ENCODE data around the gene CLDN24. TPM values are rescaled to one million over a fixed set of nuclear protein-coding genes. Genes with fewer than 3 reads are reported as not detected.
A peak's percentile ranks its signal among the peaks of the same experiment; 100 is the strongest.

CLDN24 gene
- total RNA-seq, 1 experiment from 2014 or later = not detected

GRCh38 chr4:183318656-183319055 lies 3.6 kb downstream of the CLDN24 start:
- Mint-ChIP-seq H3K9me3 (0 out of 5 replicates have a peak, but pooled peaks cover 0 to under 1% of the 10 kb centered on the region in 2 experiments), H3K4me1 (peaks cover 0 to 7% of the 10 kb centered on the region in 2 experiments; a peak in 1 of 4 replicates), H3K36me3 (ENCODE audit: insufficient read depth in 1 of 3, low read depth in 3 of 3) (peaks cover 13 to 46% (median 29%) of the 10 kb centered on the region in 3 experiments; a peak in 6 of 7 replicates), H3K4me3 (no peak overlapping the region), H3K27me3 (ENCODE audit: low read depth) (no peaks in the 10 kb centered on the region), H3K27ac (0 out of 7 replicates have a peak overlapping the region, but pooled peaks of 1 of the 3 experiments have one; percentile 36)
- Histone ChIP-seq H3K23ac (ENCODE audit: insufficient read length, low read depth, low read length) (no peak overlapping the region), H3K18ac (ENCODE audit: insufficient read length, low read depth, low read length) (no peak overlapping the region), H3K9ac (ENCODE audit: extremely low read depth, insufficient read length, low read length) (no peak overlapping the region), H3T11ph (ENCODE audit: low read length) (no peak overlapping the region), H3K23me2 (ENCODE audit: insufficient read length, low read depth, low read length, poor library complexity, severe bottlenecking) (no peaks in the 10 kb centered on the region), H3K14ac (ENCODE audit: insufficient read depth, low read length) (no peak overlapping the region), H3K4ac (ENCODE audit: low read depth, low read length) (no peak overlapping the region), H3K79me2 (ENCODE audit: insufficient read depth, low read length) (no peaks in the 10 kb centered on the region; the same call in 1 of the 2 replicates), H3K4me1 (ENCODE audit: insufficient read depth, low read length) (no peaks in the 10 kb centered on the region), H3K79me1 (ENCODE audit: insufficient read depth, low read depth, low read length, poor library complexity, severe bottlenecking) (no peaks in the 10 kb centered on the region), H3K9me3 (ENCODE audit: control insufficient read depth, low read depth, low read length) (no peaks in the 10 kb centered on the region), H3K56ac (ENCODE audit: insufficient read length, low read depth, low read length) (no peak overlapping the region), H4K8ac (replicated peaks; ENCODE audit: insufficient read length, low read depth, low read length) (no peak overlapping the region), H2BK120ac (ENCODE audit: low read depth, low read length, poor library complexity, severe bottlenecking) (no peak overlapping the region), H4K91ac (ENCODE audit: insufficient read length, low read depth, low read length) (no peak overlapping the region), H2BK5ac (ENCODE audit: insufficient read length, low read length) (no peak overlapping the region), H3K27ac (ENCODE audit: insufficient read length, low read depth, low read length) (no peak overlapping the region), H4K20me1 (ENCODE audit: control insufficient read depth, insufficient read depth, insufficient read length) (no peaks in the 10 kb centered on the region), H2BK15ac (ENCODE audit: low read depth, low read length) (no peak overlapping the region), H2AK5ac (ENCODE audit: insufficient read length, low read length) (no peak overlapping the region), H3K4me2 (ENCODE audit: insufficient read depth, insufficient read length, low read length) (no peak overlapping the region), H3K27me3 (ENCODE audit: insufficient read depth, low read length) (no peaks in the 10 kb centered on the region), H2AFZ (ENCODE audit: low read length) (no peak overlapping the region), H2BK12ac (ENCODE audit: insufficient read length, low read depth, low read length) (no peak overlapping the region), H4K5ac (ENCODE audit: insufficient read length, low read depth, low read length) (no peak overlapping the region), H2BK20ac (ENCODE audit: low read depth, low read length, poor library complexity, severe bottlenecking) (no peak overlapping the region)
- TF ChIP-seq CTCF (conservative IDR thresholded peaks at IDR 0.05) = no peak
- no peak for DNase-seq
- WGBS (ENCODE audit: extremely low coverage, insufficient read length, low lambda C conversion rate) = no CpG with 5 or more reads among the region's 10 CpGs
